NOMO-1 (cell line): ENCODE data around the gene COL4A4.
A peak's percentile ranks its signal among the peaks of the same experiment; 100 is the strongest.
"Not testable (repeated sequence)": the region's sequence is repeated elsewhere in the genome, so short reads cannot be mapped to it uniquely, and the experiment has no call there.

Experiments
- DNase-seq, 2 experiments: peaks; one replicate each; lab custom pipeline; 2025; ENCODE audit not compliant: unreplicated experiment in 2 of 2; lab: John Stamatoyannopoulos, UW

The COL4A4 gene

GRCh38 chr2:227163998-227164762 is at the start of gene COL4A4, which contains the start of gene COL4A3:
Gene COL4A4, minus strand, starts transcription at chr2:227164205. Its CDS starts 16,722 bp downstream, at chr2:227147483.
Gene COL4A3, plus strand, starts transcription at chr2:227164624. Its CDS starts 103 bp downstream, at chr2:227164727.
- no peak for DNase-seq

- DNase-seq, result no peak
These were observed 43.6 kb upstream of the COL4A4 start for GRCh38 chr2:227207573-227207972.

GRCh38 chr2:227206406-227206805 is 42.4 kb upstream of the COL4A4 start:
- DNase-seq, result no peak

GRCh38 chr2:227205701-227206100 is 41.7 kb upstream of the COL4A4 start:
- no peak for DNase-seq

GRCh38 chr2:227204452-227204851 is 40.4 kb upstream of the COL4A4 start:
- no peak for DNase-seq

- DNase-seq, result no peak
These were observed 37.8 kb upstream of the COL4A4 start for GRCh38 chr2:227201771-227202170.

GRCh38 chr2:227198866-227199265 is 34.9 kb upstream of the COL4A4 start:
- no peak for DNase-seq

GRCh38 chr2:227194219-227194618 is 30.2 kb upstream of the COL4A4 start:
- DNase-seq, result no peak

GRCh38 chr2:227192491-227192890 is 28.5 kb upstream of the COL4A4 start:
- no peak for DNase-seq

- no peak for DNase-seq
These were observed 27.4 kb upstream of the COL4A4 start for GRCh38 chr2:227191367-227191766.

- peak; percentile 24 to 75 for DNase-seq
These were observed 24.3 kb upstream of the COL4A4 start for GRCh38 chr2:227188292-227188691.

GRCh38 chr2:227186751-227187150 is 22.7 kb upstream of the COL4A4 start:
- DNase-seq, result no peak

GRCh38 chr2:227185615-227186232 is 21.7 kb upstream of the COL4A4 start:
- DNase-seq, result no peak

GRCh38 chr2:227183657-227184367 is 19.8 kb upstream of the COL4A4 start:
- no peak for DNase-seq

GRCh38 chr2:227182765-227183164 is 18.8 kb upstream of the COL4A4 start:
- no peak for DNase-seq

- DNase-seq, result no peak
These were observed 16.8 kb upstream of the COL4A4 start for GRCh38 chr2:227180770-227181169.

GRCh38 chr2:227179988-227180685 is 16.1 kb upstream of the COL4A4 start:
- DNase-seq, result no peak

- no peak for DNase-seq
These were observed 13.8 kb upstream of the COL4A4 start for GRCh38 chr2:227177592-227178336.

- DNase-seq, result not testable (repeated sequence)
These were observed 7.8 kb upstream of the COL4A4 start for GRCh38 chr2:227171779-227172178.

GRCh38 chr2:227164763-227165291 is 822 bp upstream of the COL4A4 start:
- no peak for DNase-seq
